CD4-positive, alpha-beta T cell treated with Interferon gamma for 1 hour (primary cell): ENCODE results near the gene ARHGAP26.
"Not testable (repeated sequence)": the region's sequence is repeated elsewhere in the genome, so short reads cannot be mapped to it uniquely, and the experiment has no call there.

Source experiments
- DNase-seq: peaks from one replicate; pipeline ENCODE4 v3.0.0-alpha.2; 2020

Gene ARHGAP26

DNA sequence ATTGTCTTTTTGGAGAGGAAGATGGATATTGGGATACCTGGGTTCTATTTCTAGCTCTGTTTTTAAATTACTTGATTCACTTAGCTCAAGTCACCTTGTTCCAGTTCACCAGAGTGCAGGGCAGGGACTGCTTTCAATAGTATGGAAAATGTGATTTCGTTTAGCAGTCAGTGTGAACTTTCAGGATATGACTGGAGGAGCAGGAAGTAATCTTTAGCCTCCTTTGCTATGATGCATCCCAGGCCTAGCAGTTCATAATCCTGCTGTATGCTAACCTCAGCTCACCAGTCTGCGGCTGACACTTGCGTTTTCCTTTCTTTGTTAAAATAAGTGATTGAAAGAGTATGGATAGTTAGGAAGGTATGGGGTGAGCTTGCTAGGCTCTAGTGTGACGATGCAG is 169.7 kb downstream of the ARHGAP26 start:
- DNase-seq, result no peak

DNA sequence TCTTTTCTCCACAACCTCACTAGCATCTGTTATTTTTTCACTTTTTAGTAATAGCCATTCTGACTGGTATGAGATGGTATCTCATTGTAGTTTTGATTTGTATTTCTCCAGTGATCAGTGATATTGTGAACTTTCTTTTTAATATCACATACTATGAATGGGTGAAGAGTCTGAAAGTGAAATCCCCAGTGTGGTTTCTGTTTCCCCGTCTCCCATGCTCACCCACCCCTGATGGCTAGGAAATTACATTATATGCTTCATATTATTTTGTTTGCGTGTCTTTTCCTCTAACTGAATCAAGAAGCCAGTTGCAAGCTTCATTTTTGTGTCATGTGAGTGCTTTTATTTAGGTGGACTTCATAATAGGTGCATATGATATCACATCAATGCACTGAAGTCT is 171.1 kb downstream of the ARHGAP26 start:
- DNase-seq, result no peak

DNA sequence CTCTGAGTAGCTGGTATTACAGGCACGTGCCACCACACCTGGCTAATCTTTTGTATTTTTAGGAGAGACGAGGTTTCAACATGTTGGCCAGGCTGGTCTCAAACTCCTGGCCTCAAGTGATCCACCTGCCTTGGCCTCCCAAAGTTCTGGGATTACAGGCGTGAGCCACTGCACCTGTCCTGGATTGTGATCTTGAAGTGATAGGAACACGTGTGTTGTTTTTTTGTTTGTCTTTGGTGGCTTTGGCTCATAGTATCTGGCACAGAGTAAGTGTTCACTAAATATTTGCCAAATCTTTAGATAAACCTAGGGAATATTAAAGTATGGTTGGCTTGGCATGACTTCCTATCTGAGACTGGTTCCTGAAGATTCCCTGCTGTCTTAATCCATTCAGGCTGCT is 172.7 kb downstream of the ARHGAP26 start:
- DNase-seq, result no peak

DNA sequence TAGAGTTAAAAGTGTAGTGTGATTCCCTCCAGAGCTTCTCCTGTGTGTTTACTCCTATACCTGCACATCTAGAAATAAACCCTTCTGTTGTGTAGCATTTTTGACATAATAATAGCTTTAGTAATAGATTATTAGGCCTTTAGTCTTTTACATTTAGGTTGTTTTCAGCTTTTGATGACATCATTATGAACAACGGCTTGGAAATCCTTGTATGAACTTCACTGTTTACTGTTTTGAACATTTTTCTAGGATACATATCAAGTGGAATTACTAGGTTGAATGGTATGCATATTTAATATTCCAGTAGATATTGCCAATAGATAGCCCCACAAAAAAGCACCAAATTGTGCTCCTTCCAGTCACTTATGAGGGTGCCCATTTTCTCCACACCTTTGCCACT is 174.0 kb downstream of the ARHGAP26 start:
- DNase-seq, result no peak

DNA sequence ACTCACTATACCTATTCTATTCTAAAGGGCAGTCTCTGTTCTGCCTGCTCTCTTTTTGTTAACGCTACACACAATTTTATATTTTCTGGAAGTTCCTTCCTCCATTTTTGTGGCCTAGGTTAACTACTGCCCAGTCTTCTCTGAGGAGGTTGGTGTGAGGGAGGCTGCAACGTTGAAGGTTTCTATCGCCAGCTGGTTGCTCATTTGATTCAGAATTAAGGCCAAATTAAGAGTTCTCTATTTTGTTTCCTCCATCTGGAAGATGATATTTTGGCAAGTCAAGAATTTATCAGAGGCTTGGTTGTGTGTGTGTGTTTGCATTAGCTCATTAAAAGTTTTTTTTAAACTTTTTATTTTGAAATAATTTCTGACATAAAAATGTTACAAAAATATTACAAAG is 175.1 kb downstream of the ARHGAP26 start:
- no peak for DNase-seq

DNA sequence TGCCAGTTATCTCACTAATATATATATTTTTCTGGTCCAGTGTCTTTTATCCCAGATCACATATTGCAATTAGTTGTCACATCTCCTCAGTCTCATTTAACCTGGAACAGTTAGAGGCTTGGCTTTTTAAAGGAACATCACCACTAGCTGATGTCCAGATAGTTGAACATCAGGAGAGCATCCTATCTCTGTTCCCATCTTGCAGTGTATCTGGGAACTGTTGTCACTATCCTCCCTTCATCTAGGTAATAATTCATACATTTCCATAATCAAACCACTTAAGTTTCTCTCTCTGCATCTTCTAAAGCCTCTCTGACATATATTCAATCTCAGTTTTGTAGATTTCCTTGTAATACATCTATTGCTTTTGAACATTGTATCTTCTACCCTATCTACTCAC is 175.7 kb downstream of the ARHGAP26 start:
- no peak for DNase-seq

DNA sequence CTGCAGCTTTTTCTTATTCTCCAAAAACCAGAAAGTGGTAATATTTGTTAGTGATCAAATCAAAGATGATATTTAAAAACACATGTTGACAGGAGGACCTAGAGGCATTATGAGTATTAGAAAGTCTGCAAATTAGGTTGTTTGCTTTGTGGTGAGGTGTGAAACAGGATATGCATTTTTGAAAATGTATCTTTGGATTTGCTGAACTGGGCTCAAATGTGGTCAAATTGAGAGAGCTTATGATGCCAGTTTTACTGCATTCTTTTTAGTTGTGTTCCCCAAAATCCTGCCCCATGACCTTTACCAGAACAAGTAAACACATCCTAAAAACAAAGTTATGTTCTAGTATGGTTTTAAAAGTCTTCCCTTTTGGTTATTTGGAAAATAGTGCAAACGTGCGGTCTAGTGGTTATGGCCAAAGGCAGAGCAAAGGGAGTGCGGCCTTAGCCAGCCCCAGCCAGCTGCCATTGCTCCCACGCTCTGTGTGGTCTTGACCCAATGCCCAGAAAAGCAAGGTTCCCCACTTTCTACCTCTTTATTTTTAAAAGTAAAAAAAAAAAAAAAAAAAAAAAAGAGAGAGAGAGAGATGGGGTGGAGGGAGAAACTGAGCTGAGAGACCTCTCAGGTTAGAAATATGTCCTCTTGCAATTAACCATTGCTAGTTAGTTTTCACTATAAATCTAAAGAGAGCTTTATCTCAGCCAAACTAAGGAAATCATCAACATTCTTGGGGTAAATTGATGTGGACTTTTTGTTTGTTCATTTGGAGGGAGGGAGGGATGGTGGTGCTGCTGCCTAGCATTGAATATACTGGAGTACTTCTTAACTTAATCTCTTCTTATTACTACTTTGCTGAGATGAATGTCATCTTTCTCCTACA is 176.6 kb downstream of the ARHGAP26 start:
- no peak for DNase-seq

DNA sequence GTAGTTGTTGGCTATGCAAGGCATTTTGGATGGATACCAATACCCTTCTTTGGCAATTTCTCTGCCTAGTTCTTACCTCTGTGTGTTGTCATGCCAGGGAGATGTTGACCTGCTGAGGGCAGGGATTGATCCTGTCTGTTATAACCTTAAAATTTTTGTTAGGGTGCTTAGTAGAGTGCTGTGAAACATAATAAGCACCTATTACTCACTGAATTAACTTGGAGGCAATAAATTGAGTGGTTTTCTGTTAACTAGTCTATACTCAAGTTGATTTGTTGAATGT is 177.2 kb downstream of the ARHGAP26 start:
- no peak for DNase-seq

DNA sequence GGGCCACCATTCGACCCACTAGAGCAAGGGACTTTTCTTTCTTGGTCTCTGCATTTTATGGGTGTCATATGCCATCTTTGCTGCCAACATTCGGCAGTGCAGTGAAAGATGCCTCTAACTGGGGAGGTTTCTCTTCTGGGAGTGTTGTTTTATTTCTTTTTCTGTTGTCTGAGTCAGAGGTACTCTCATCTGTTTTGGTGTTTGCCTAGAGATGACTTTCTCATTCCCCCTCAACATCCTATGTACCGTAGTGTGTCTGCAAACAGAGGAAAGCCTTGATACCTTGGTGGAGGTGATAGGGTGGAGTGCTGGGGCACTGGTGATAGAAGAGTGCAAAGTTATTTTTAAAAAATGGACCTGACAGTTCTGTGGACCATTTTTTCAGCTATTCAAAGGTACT is 182.1 kb downstream of the ARHGAP26 start:
- DNase-seq, result no peak

DNA sequence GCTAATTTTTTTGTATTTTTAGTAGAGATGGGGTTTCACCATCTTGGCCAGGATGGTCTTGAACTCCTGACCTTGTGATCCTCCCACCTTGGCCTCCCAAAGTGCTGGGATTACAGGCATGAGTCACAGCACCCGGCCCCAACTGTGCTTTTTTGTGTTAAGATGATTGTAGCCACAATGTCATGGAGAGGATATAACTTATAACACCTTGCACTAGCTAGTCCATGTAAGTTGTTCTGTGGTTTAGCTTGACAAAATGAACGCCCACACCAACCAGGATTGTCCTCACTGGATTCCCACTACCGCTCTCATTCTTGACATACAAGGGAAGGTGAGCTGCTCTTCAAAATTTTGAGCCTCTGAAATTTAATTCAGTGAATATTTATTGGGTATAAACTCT is 182.7 kb downstream of the ARHGAP26 start:
- DNase-seq, result not testable (repeated sequence)

DNA sequence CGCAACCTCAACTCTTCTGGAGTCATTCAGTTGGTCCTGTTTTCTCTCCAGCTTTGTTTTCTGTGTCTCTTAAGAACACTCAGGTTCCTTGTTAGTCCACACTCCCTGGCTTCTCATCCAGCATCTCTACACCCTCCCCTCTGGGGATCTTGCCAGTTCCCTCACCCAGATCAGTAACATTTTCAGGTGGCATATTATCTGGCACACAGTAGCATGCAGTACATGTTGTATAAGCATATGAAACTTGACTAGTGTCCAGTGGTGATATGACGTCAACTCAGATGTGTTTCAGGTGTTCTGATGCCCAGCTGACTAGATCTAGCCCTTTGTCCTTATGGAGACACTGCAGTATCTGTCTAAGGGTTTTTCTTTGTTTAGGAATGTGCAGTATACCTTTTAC is 184.3 kb downstream of the ARHGAP26 start:
- DNase-seq, result no peak

DNA sequence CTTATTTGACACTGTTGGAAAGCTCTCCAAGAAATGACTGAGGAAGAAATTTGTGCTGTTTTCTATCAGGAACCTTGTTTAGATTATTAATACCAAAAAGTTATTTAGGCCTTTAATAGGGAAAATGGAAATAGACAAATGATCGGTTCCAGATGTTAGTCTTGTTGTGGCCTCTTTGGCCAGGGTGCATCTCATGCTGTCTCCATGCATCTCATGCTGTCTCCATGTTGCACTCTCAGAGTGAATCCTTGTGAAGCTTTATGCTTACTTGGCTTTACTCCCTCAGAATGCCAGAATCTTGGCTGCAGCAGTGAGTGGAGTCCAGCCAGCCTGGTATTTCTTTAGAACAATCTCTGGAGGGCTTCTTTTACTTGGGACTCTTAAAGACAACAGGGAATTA is 185.5 kb downstream of the ARHGAP26 start:
- DNase-seq, result no peak

DNA sequence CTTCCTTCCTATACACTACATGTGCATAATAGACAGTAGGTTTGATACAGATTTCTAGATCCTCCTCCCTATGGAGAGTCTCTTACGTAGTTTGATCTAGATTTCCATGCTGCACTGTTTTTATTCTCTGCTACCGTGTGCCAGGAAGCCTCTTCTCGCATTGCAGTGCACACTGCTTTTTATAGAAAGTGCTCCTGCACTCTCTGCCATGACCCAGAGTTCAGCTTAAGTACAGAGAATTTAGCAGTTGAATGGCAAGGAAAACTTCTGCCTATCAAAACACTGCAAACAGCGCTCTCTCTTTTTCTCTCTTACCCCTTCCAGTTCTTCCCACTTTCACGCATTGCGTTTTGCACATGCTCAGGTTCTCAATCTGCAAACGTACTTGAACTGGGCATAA is 187.4 kb downstream of the ARHGAP26 start:
- no peak for DNase-seq

DNA sequence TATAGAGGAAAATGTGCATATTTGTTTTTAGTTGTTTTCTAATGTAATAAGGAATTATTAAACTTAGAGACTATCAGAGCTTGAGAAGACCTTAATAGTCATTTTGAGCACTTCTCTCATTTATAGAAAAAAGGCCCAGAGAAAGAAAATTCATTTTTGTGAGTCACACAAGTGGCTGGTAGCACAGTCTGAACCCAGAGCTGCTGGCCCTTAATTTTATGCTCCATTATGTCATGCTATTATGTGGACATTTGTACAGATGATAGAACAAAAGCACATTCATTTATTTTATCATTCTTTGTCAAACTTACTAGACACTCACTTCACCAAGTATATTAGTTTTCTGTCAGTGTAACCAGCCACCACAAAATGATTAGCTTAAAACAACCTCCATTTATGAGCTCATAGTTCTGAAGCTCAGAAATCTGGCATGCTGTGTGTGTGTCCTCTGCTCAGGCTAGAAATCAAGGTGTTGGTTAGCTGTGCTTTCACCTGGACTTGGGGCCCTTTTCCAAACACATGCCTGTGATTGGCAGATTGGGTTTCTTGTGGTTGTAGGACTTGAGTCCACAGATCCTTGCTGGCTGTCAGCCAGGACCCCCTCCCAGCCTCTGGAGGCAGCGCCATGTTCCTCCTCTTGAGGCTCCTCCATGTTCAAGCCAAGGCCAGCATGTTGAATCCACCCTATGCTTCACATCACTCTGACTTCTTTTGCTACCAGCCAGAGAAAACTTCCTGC is 188.9 kb downstream of the ARHGAP26 start:
- no peak for DNase-seq

DNA sequence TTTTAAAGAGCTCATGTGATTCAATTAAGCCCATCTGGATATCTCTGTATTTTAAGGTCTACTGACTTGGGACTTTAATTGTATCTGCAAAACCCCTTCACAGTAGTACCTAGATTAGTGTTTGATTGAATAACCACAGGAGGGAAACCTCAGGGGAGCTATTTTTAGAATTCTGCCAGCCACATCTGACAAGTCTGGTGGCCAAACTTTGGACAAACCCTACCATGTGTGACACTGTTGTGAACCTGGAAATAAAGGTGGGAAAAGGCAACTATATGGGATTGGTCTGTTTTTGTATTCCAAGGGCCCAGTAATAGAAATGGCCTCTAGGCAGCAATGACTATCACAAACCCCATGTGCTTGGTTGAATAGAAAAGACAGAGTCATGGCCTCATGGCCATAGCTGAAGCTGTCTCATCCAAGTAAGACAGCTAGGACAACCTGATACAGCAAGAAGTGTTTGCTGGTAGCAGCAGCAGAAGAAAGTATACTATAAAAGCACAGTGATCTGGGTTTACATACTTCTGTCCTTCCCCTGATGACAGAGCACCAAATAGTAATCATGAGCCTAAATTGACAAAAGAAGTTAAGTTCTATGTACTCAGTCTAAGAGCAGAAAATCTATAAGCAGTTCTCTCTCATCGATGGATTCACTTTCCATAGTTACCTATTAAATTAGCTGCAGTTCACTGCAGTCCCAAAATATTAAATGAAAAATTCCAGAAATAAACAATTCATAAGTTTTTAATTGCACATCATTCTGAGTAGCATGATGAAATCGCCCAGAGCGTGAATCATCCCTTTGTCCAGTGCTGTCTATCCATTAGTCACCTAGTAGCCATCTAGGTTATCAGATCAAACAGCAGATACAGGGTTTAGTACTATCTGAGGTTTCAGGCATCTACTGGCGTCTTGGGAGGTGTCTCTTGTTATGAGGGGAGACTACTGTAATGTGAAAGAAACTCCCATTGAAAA is 189.8 kb downstream of the ARHGAP26 start:
- no peak for DNase-seq

DNA sequence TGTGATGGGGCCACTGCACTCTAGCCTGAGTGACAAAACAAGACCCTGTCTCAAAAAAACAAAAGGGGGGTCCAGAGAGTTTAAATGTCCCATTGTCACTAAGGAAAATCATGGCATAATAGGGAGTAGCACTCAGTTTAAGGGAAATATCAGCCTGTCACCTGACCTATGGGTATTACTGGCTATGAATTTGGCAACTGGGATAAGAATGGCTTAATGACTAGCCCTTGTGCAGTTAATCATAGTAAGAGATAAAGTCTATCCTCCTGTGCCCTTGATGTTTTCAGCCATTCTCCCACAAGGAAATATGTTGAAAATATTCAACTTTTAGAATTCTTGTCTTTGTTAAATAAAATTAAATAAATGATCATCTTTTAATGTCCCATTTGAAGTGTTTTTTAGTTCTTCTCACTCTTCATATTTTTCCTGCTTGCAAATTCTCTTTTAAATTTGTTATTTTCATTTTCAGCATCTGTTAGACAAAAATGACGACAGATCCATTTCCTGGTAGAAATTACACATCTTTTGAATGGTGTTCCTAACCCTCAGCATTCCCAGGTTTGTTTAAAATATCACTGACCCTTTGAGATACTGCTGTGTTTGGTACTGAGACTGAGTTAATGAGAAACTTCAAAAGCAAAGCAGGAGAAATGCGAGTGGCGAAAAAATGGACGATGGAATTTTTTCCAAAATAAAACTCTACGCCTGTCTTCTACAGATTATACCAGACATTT is 191.4 kb downstream of the ARHGAP26 start:
- no peak for DNase-seq

DNA sequence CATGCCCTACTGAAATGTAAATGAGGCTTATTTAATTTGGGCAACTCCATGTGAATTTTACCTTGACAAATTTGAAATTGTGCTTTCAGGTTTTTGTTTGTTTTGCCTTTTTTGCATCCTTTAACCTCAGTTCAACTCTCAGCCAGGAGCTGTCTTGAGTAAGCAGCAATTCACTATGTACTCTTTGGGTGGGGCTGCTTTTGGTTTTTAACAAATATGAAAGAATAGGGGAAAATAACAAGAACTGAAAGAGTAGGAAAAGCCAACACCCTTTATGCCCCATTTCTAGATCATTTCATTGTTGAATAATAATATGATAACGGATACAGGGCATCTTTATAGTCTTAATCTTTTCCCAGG is 192.0 kb downstream of the ARHGAP26 start:
- no peak for DNase-seq

DNA sequence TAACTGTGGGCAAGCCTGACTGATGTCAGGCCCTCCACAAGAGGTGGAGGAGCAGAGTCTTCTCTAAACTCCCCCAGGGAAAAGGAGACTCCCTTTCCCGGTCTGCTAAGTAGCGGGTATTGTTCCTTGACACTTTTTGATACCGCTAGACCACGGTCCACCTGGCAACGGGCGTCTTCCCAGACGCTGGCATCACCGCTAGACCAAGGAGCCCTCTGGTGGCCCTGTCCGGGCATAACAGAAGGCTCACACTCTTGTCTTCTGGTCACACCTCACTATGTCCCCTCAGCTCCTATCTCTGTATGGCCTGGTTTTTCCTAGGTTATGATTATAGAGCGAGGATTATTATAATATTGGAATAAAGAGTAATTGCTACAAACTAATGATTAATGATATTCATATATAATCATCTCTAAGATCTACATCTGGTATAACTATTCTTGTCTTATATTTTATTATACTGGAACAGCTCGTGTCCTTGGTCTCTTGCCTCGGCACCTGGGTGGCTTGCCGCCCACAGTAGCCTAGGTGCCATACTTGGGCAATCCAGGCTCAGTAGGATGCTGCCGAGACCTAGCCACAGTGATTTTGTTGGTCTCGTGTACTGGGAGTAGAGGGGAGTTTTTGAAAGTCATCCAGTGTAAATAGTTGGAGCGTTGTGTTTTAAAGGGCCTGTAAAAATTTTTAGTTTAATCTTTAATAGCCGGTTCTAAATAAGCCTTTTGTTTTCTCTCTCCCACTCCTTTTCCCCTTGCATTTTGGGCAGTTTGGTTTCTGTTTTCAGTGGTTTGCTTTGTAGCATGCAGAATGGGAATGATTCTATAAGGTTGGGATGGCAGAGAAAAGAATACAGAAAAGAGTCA is 195.3 kb downstream of the ARHGAP26 start:
- DNase-seq, result peak; percentile 16

DNA sequence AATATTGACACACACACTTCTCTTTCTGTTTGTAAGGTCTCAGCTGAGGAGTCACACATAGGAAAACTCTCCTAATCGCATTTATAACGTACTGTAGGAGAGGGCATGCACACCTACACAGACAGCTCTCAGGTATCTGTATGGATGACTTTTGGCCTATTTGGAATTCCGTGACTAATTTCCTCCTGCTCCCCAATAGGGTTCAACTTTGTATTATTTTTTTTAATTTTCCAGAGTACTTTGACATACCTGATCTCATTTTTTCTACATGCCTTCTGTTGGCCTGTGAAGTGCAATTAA is 195.9 kb downstream of the ARHGAP26 start:
- no peak for DNase-seq

DNA sequence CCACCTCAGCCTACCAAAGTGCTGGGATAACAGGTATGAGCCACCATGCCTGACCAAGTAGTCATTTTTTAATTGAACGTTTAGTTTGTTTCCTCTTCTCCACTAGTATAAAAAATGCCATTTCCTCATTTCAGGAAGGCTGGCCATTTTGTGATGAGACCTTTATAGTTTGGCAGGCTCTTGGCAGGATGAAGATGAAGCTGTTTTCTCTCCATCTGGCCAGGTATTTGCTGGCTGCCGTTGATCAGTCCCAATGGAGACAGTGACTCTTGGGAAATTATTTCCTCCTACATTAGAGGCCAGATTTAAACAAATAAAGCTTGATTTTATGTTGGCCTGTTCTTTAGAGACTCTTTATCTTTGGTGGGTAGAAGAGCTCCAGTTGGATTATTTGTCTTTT is 199.0 kb downstream of the ARHGAP26 start:
- DNase-seq, result no peak

DNA sequence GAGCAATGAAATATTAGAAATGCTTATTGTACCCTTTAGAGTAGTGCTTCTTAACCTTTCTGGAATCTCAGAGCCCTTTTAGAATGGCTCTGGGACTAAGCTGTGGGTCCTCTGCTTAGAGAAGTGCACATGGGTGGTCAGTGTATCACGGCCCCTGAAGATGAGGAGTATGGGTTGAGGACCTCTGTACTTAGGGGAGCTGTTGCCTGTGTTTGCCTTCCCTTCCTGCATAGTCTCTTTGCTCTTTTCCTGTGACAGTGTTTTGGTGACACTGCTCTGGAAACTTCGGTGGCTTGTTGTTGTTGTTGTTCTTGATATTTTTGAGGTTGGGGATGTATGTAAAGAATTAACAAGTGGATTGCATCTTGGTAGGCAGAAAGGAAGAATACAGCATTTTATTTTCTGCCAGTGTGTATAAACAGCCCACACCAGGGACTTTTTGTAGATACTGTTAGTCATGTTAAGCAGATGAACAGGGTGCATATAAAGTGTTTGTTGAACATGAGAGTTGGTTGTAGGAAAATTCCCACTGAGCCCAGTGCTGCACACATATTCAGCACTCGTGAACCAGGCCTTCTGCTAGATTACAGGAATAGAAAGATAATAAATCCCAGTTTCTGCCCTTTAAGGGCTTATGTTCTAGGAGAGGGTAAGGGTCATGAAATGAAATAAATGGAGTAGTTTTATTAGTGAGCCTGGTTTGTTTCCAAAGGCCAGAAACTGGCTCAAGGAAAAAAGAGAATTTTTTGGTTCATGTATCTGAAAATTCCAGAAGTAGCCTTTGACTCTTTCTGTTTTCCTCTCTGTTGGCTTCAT is 199.7 kb downstream of the ARHGAP26 start:
- no peak for DNase-seq
